ENCODE measurements around the gene SLC18A3. TPM values are rescaled to one million over a fixed set of nuclear protein-coding genes. Genes with fewer than 3 reads are reported as not detected.
A peak's percentile ranks its signal among the peaks of the same experiment; 100 is the strongest.

Gene SLC18A3
- total RNA-seq, 1 experiment from 2014 or later: not detected

GRCh38 chr10:49616421-49617101 lies 6.5 kb downstream of the SLC18A3 start:
- no peak overlapping the region for H3K23ac ChIP-seq (ENCODE audit: insufficient read length, low read depth, low read length)
- no peak overlapping the region for H2BK20ac ChIP-seq (ENCODE audit: low read depth, low read length, poor library complexity, severe bottlenecking)
- no peaks in the 10 kb centered on the region; the same call in 1 of the 2 replicates for H3K4me1 ChIP-seq (ENCODE audit: insufficient read depth, low read length)
- no peaks in the 10 kb centered on the region for H3K79me1 ChIP-seq (ENCODE audit: insufficient read depth, low read depth, low read length, poor library complexity, severe bottlenecking)
- H3K27ac Mint-ChIP-seq: no peak overlapping the region
- no peaks in the 10 kb centered on the region for H3K79me2 ChIP-seq (ENCODE audit: insufficient read depth, low read length)
- DNase-seq: peak; percentile 30
- no peak overlapping the region for H3T11ph ChIP-seq (ENCODE audit: low read length)
- peaks cover 3% of the 10 kb centered on the region for H3K23me2 ChIP-seq (ENCODE audit: insufficient read length, low read depth, low read length, poor library complexity, severe bottlenecking)
- no peak overlapping the region for H3K9ac ChIP-seq (ENCODE audit: extremely low read depth, insufficient read length, low read length)
- no peak overlapping the region for H4K5ac ChIP-seq (ENCODE audit: insufficient read length, low read depth, low read length)
- H4K8ac ChIP-seq (replicated peaks; ENCODE audit: insufficient read length, low read depth, low read length): no peak overlapping the region
- peaks cover 19 to 37% of the 10 kb centered on the region in 2 experiments for H3K4me1 Mint-ChIP-seq
- no peak overlapping the region for H3K18ac ChIP-seq (ENCODE audit: insufficient read length, low read depth, low read length)
- peak; percentile 42 for TF ChIP-seq CTCF (conservative IDR thresholded peaks at IDR 0.05)
- no peak overlapping the region for H2BK5ac ChIP-seq (ENCODE audit: insufficient read length, low read length)
- H3K4me2 ChIP-seq (ENCODE audit: insufficient read depth, insufficient read length, low read length): no peak overlapping the region
- H3K9me3 ChIP-seq (ENCODE audit: control insufficient read depth, low read depth, low read length): no peaks in the 10 kb centered on the region
- H2AFZ ChIP-seq (ENCODE audit: low read length): no peak overlapping the region
- no peaks in the 10 kb centered on the region; a peak in 1 of 7 replicates for H3K36me3 Mint-ChIP-seq (ENCODE audit: insufficient read depth in 1 of 3, low read depth in 3 of 3)
- no peak overlapping the region for H2BK120ac ChIP-seq (ENCODE audit: low read depth, low read length, poor library complexity, severe bottlenecking)
- H3K56ac ChIP-seq (ENCODE audit: insufficient read length, low read depth, low read length): no peak overlapping the region
- no peak overlapping the region for H4K91ac ChIP-seq (ENCODE audit: insufficient read length, low read depth, low read length)
- no peak overlapping the region for H2AK5ac ChIP-seq (ENCODE audit: insufficient read length, low read length)
- no peaks in the 10 kb centered on the region for H4K20me1 ChIP-seq (ENCODE audit: control insufficient read depth, insufficient read depth, insufficient read length)
- peaks cover 0 to 7% of the 10 kb centered on the region in 2 experiments; a peak in 3 of 5 replicates for H3K9me3 Mint-ChIP-seq
- peaks cover 53% of the 10 kb centered on the region for H3K27me3 ChIP-seq (ENCODE audit: insufficient read depth, low read length)
- no peak overlapping the region for H2BK12ac ChIP-seq (ENCODE audit: insufficient read length, low read depth, low read length)
- no CpG with 5 or more reads among the region's 6 CpGs for WGBS (ENCODE audit: extremely low coverage, insufficient read length, low lambda C conversion rate)
- H3K14ac ChIP-seq (ENCODE audit: insufficient read depth, low read length): no peak overlapping the region
- H2BK15ac ChIP-seq (ENCODE audit: low read depth, low read length): no peak overlapping the region
- H3K4me3 Mint-ChIP-seq: no peak overlapping the region
- H3K27ac ChIP-seq (ENCODE audit: insufficient read length, low read depth, low read length): no peak overlapping the region
- no peak overlapping the region for H3K4ac ChIP-seq (ENCODE audit: low read depth, low read length)
- H3K27me3 Mint-ChIP-seq (ENCODE audit: low read depth): peaks cover 93% of the 10 kb centered on the region

Measured in H9 (cell line).